ENCODE measurements around the gene RAB15.

Gene RAB15

GRCh38 chr14:64899958-64900357 lies 72.2 kb downstream of the RAB15 start:
- DNase-seq, result no peak
